ENCODE measurements around the gene CLSTN2.

The CLSTN2 gene

GRCh38 chr3:139916271-139916670 is 18.7 kb upstream of the CLSTN2 start:
- no peak for DNase-seq (ENCODE audit: insufficient read length, low spot score)
- FAIRE-seq: no peak
- no peak for TF ChIP-seq POLR2A (IDR thresholded peaks at IDR 0.05; ENCODE audit: low read depth, low read length)
- TF ChIP-seq TAF1 (IDR thresholded peaks at IDR 0.05; ENCODE audit: low read depth, low read length): no peak
- no peak for TF ChIP-seq POLR2AphosphoS5 (IDR thresholded peaks at IDR 0.05; ENCODE audit: low read depth, low read length)
- TF ChIP-seq PAX5 (IDR thresholded peaks at IDR 0.05; ENCODE audit: insufficient read depth, low read length, severe bottlenecking): no peak
- no peak for TF ChIP-seq POU2F2 (IDR thresholded peaks at IDR 0.05; ENCODE audit: low read depth, low read length)
- no peak for TF ChIP-seq SPI1 (IDR thresholded peaks at IDR 0.05; ENCODE audit: low read depth, low read length)

- TF ChIP-seq POU2F2 (IDR thresholded peaks at IDR 0.05; ENCODE audit: low read depth, low read length): no peak
- TF ChIP-seq SPI1 (IDR thresholded peaks at IDR 0.05; ENCODE audit: low read depth, low read length): no peak
- no peak for TF ChIP-seq POLR2AphosphoS5 (IDR thresholded peaks at IDR 0.05; ENCODE audit: low read depth, low read length)
- TF ChIP-seq PAX5 (IDR thresholded peaks at IDR 0.05; ENCODE audit: insufficient read depth, low read length, severe bottlenecking): no peak
- no peak for TF ChIP-seq POLR2A (IDR thresholded peaks at IDR 0.05; ENCODE audit: low read depth, low read length)
- FAIRE-seq (no peak), DNase-seq (ENCODE audit: insufficient read length, low spot score) (no peak)
Observed at GRCh38 chr3:139917226-139917785, 17.7 kb upstream of the CLSTN2 start.

GRCh38 chr3:139928708-139929505 is 6.1 kb upstream of the CLSTN2 start:
- FAIRE-seq: no peak
- TF ChIP-seq SPI1 (IDR thresholded peaks at IDR 0.05; ENCODE audit: low read depth, low read length): no peak
- no peak for TF ChIP-seq PAX5 (IDR thresholded peaks at IDR 0.05; ENCODE audit: insufficient read depth, low read length, severe bottlenecking)
- no peak for TF ChIP-seq POLR2A (IDR thresholded peaks at IDR 0.05; ENCODE audit: low read depth, low read length)
- TF ChIP-seq POLR2AphosphoS5 (IDR thresholded peaks at IDR 0.05; ENCODE audit: low read depth, low read length): no peak
- DNase-seq (ENCODE audit: insufficient read length, low spot score): no peak

- no peak for FAIRE-seq
- DNase-seq (ENCODE audit: insufficient read length, low spot score): no peak
- TF ChIP-seq PAX5 (IDR thresholded peaks at IDR 0.05; ENCODE audit: insufficient read depth, low read length, severe bottlenecking) (no peak), POLR2A (IDR thresholded peaks at IDR 0.05; ENCODE audit: low read depth, low read length) (no peak), TAF1 (IDR thresholded peaks at IDR 0.05; ENCODE audit: low read depth, low read length) (no peak), POLR2AphosphoS5 (IDR thresholded peaks at IDR 0.05; ENCODE audit: low read depth, low read length) (no peak), SPI1 (IDR thresholded peaks at IDR 0.05; ENCODE audit: low read depth, low read length) (no peak), POU2F2 (IDR thresholded peaks at IDR 0.05; ENCODE audit: low read depth, low read length) (no peak)
Observed at GRCh38 chr3:139930211-139930610, 4.8 kb upstream of the CLSTN2 start.

- TF ChIP-seq POU2F2 (IDR thresholded peaks at IDR 0.05; ENCODE audit: low read depth, low read length) (no peak), SPI1 (IDR thresholded peaks at IDR 0.05; ENCODE audit: low read depth, low read length) (no peak), POLR2A (IDR thresholded peaks at IDR 0.05; ENCODE audit: low read depth, low read length) (no peak), POLR2AphosphoS5 (IDR thresholded peaks at IDR 0.05; ENCODE audit: low read depth, low read length) (no peak), PAX5 (IDR thresholded peaks at IDR 0.05; ENCODE audit: insufficient read depth, low read length, severe bottlenecking) (no peak), TAF1 (IDR thresholded peaks at IDR 0.05; ENCODE audit: low read depth, low read length) (no peak)
- DNase-seq (ENCODE audit: insufficient read length, low spot score): no peak
- no peak for FAIRE-seq
Observed at GRCh38 chr3:139933766-139934165, 1.2 kb upstream of the CLSTN2 start.

- TF ChIP-seq POLR2AphosphoS5 (IDR thresholded peaks at IDR 0.05; ENCODE audit: low read depth, low read length): no peak
- no peak for TF ChIP-seq SPI1 (IDR thresholded peaks at IDR 0.05; ENCODE audit: low read depth, low read length)
- TF ChIP-seq PAX5 (IDR thresholded peaks at IDR 0.05; ENCODE audit: insufficient read depth, low read length, severe bottlenecking): no peak
- no peak for TF ChIP-seq TAF1 (IDR thresholded peaks at IDR 0.05; ENCODE audit: low read depth, low read length)
- no peak for TF ChIP-seq POLR2A (IDR thresholded peaks at IDR 0.05; ENCODE audit: low read depth, low read length)
- FAIRE-seq (no peak), DNase-seq (ENCODE audit: insufficient read length, low spot score) (no peak)
Observed at GRCh38 chr3:139934613-139935015, 371 bp upstream of the CLSTN2 start.

GRCh38 chr3:139935866-139936817 is 1.2 kb downstream of the CLSTN2 start:
- TF ChIP-seq POLR2A (IDR thresholded peaks at IDR 0.05; ENCODE audit: low read depth, low read length): no peak
- no peak for TF ChIP-seq POU2F2 (IDR thresholded peaks at IDR 0.05; ENCODE audit: low read depth, low read length)
- no peak for TF ChIP-seq TAF1 (IDR thresholded peaks at IDR 0.05; ENCODE audit: low read depth, low read length)
- TF ChIP-seq POLR2AphosphoS5 (IDR thresholded peaks at IDR 0.05; ENCODE audit: low read depth, low read length): no peak
- TF ChIP-seq PAX5 (IDR thresholded peaks at IDR 0.05; ENCODE audit: insufficient read depth, low read length, severe bottlenecking): no peak
- no peak for TF ChIP-seq SPI1 (IDR thresholded peaks at IDR 0.05; ENCODE audit: low read depth, low read length)
- DNase-seq (ENCODE audit: insufficient read length, low spot score) (peak; percentile 21), FAIRE-seq (no peak)

GRCh38 chr3:139937674-139938279 is 2.8 kb downstream of the CLSTN2 start:
- no peak for FAIRE-seq
- no peak for DNase-seq (ENCODE audit: insufficient read length, low spot score)
- TF ChIP-seq POLR2A (IDR thresholded peaks at IDR 0.05; ENCODE audit: low read depth, low read length) (no peak), POU2F2 (IDR thresholded peaks at IDR 0.05; ENCODE audit: low read depth, low read length) (no peak), SPI1 (IDR thresholded peaks at IDR 0.05; ENCODE audit: low read depth, low read length) (no peak), PAX5 (IDR thresholded peaks at IDR 0.05; ENCODE audit: insufficient read depth, low read length, severe bottlenecking) (no peak), POLR2AphosphoS5 (IDR thresholded peaks at IDR 0.05; ENCODE audit: low read depth, low read length) (no peak), TAF1 (IDR thresholded peaks at IDR 0.05; ENCODE audit: low read depth, low read length) (no peak)
